HG03196 (cell line): ENCODE results near the gene VWA5A.
A peak's percentile ranks its signal among the peaks of the same experiment; 100 is the strongest.

ENCODE experiments used
- ATAC-seq: cut with Tn5 transposase; IDR thresholded peaks from one replicate; pipeline ENCODE4 v1.9.1; 2021; ENCODE audit not compliant: unreplicated experiment

The VWA5A gene

GRCh38 chr11:124114942-124115781, at the start of gene VWA5A:
Gene VWA5A (plus strand): TSS chr11:124115450. CDS start chr11:124117512, 2,062 bp downstream.
- peak; percentile 99 for ATAC-seq

DNA sequence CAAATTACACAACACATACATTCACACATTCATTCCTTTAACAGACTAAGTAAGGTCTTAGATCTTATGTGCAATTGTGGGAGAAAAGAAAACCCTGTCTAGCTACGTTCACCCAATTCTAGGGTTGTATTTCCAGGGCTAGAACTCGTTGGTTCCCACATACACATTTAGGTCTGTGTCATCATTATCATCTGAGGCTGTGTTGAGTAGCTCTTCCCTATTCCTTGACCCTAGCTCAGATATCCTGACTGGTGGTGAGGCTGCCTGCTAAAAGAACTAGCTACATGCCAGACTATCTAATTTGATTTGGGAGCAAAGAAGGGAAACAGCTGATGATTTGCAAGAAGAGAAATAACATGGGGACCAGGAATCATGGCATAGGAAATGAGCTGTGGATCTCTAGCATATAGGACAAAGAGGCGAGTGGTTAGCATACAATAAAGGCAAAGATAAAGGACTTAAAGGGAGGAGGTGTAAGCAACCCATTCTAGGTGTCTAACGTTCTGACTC, 46.6 kb upstream of the VWA5A start:
- no peak for ATAC-seq

DNA sequence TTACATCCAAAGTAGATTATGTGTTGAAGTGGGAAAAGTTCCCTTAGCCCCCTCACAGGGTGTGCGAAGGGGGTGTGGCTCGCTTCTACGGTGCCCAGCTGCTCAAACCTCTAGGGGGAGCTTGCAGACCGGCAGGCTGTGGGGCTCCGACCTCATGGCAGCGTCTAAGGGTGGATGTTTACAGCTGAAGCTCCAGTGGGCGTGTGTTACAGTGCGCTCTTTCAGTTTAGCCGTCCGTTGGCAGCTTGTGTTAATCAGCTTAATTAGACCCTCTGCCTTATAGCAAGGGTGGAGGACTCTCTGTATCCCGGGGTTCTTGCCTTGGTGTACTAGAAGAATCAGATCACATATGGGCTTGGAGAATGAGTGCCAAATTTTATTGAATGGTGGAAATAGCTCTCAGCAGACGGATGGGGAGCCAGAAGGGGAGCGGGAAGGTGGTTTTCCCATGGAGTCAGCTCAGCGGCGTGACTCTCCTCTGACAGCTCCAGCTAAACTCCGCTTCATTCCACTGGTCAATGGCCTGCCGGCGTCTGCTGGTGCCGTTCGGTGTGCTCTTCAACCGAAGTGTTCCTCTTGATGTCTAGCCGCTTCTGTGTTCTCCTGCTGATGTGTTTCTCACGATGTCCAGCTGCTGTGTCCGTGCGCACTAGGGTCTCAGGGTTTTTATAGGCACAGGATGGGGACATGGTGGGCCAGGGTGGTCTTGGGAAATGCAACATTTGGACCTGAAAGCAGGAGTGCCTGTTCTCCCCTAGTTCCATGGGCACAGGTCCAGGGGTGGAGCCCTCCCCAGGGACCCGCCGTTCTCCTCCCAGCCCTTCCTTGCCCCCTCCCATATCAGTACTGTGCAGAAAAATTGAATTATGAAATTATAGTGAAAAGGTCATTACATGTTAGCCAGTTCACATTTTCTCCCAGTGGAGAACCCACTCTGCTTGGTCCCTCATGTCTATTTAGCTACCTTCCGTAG, 45.5 kb upstream of the VWA5A start:
- peak; percentile 84 for ATAC-seq

DNA sequence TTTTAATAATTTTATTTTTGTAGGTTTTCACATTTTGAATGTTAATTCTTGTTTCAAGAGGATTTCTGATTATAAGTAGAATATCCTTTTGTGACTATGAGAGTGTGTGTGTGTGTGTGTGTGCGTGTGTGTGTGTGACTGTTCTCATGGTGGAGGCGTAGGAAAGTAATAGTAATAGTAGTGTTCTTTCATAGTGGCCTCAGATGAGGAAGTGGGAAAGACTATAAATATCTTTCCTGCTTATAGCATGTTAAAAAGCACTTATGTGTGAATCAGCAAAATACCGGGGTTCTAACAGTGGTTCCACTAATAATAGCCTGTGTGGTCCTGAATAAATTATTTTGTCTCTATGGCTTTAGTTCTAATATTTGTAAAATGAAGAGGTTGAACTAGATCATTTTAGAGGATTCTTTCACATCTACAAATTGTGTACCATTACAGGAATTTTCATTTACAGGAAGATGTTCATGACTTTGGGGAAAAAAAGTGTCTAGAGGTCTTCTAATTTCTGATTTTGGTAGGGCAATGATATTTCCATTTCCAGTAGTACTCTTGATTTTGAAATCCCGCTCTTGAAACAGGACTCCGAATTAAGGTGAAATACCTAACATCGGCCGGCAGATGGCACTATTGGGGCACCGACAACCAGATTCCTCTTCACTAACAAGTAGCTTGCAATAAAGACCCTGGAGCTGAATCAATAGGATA, 44.2 kb upstream of the VWA5A start:
- ATAC-seq, result peak; percentile 84

GRCh38 chr11:124071623-124071948, 43.7 kb upstream of the VWA5A start:
- ATAC-seq, result no peak

- ATAC-seq, result no peak
Observed at GRCh38 chr11:124072147-124072546, 43.1 kb upstream of the VWA5A start.

- ATAC-seq, result no peak
Observed at GRCh38 chr11:124074554-124074953, 40.7 kb upstream of the VWA5A start.

DNA sequence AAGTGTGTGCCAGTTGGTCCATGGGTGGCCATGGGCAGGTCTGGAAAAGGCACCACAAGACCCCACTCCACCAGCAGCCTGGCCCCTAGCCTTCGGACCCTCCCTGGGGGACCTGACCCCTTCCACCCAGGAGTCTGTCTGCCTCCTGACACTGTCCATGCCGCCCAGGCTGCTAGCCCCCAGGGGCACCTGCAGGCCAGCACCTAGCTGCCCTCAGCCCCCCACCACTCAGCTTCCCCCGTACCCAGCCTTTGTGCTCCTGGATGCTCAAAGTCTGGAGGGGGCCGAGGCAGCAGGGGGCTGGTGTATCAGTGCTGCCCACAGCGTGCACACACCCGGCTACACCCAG, 39.8 kb upstream of the VWA5A start:
- ATAC-seq, result no peak

GRCh38 chr11:124075841-124076651, 39.2 kb upstream of the VWA5A start:
- ATAC-seq, result peak; percentile 42

DNA sequence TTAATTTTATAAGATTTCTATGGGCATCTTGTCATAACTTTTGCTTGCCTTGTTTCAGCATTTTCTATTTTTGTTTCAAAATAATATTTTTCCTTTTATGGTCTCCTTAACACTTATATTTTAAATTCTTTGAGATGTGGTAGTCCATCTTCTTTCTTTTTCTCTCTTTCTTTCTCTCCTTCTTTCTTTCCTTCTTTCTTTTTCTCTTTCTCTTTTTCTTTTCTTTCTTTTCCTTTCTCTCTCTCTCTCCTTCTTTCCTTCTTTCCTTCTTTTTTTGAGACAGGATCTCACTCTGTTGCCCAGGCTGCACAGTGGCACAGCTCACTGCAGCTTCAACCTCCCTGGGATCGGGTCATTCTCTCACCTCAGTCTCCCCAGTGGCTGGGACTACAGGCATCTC, 38.0 kb upstream of the VWA5A start:
- no peak for ATAC-seq

- ATAC-seq, result no peak
Observed at GRCh38 chr11:124078591-124078990, 36.7 kb upstream of the VWA5A start.

GRCh38 chr11:124079631-124080326, 35.5 kb upstream of the VWA5A start:
- ATAC-seq, result no peak

- ATAC-seq, result no peak
Observed at GRCh38 chr11:124080327-124081001, 34.8 kb upstream of the VWA5A start.

DNA sequence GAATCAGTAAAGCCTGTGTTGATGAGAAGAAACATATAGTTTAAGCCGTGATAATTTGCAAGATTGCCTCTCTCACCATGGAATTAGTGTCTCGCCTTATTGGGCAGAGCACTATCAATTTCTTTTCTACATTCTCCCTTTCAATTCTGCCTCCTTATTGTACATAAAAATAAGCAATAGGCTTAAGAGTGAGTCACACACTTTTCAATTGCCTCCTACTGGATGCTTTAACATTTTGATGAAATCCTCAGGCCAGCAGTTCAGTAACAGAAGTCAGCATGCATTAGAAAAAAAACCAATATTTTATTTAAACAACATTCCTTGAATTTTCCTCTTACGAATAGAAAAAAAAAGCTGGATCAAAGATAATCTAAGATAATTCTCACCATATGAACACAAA, 33.8 kb upstream of the VWA5A start:
- ATAC-seq, result no peak

DNA sequence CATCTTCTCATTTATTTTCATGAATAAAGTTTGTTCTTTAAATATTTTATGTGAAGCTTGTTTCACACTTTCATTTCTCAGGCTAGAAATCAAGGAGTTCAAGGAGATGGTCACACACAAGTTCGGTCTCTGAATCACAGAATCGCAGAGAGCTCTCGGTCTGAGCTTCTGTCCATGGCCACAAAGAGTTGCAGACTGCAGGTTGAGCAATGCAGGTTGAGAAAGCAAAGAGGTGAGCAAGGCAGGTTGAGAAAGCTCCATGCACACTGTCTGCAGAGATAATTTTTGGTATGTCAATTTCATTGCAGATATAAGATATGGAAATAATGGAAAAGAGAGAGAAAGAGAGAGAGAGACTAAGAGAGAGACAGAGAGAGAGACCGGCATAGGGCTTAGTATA, 32.9 kb upstream of the VWA5A start:
- ATAC-seq, result no peak

- no peak for ATAC-seq
Observed at GRCh38 chr11:124085583-124085982, 29.7 kb upstream of the VWA5A start.

- ATAC-seq, result no peak
Observed at GRCh38 chr11:124085997-124086846, 29.0 kb upstream of the VWA5A start.

DNA sequence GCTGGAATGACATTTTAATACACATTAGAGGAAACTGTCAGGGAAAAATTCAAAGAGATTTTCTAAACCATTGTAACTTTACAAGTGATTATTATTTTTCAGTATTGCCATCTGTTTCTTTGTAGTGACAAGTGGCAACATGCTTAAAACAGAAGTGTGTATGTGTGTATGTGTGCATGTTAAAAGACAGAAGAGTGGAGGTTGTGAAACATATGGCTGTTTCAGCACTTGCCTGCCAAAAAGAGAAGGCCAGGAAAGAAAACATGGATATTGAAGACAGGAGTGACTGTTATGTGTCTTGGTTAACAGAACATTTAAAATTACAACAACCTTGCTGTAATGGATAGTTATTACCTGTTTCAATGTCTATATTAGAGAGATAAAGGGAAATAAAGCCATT, 24.3 kb upstream of the VWA5A start:
- ATAC-seq, result no peak
